Testis (tissue), 3 donors: ENCODE results near the gene BTG2. TPM values are rescaled to one million over a fixed set of nuclear protein-coding genes. Genes with fewer than 3 reads are reported as not detected.
A peak's percentile ranks its signal among the peaks of the same experiment; 100 is the strongest.

Experiments used
- DNase-seq: peaks from one replicate; pipeline ENCODE4 v3.0.0-alpha.2; 2019
- H3K27ac ChIP-seq, 2 donors: fragments of 200-600 bp; sonication (generic); one replicate each; pipeline ENCODE4 v1.5.1; 2019
- H3K27me3 ChIP-seq: fragments of 200-600 bp; sonication (generic); one replicate; pipeline ENCODE4 v1.5.1; 2019
- H3K36me3 ChIP-seq: fragments of 200-600 bp; sonication (generic); one replicate; pipeline ENCODE4 v1.5.1; 2017; ENCODE audit warnings: low read depth; ENCODE audit errors: missing control alignments
- H3K4me1 ChIP-seq: fragments of 200-600 bp; sonication (generic); one replicate; pipeline ENCODE4 v1.5.1; 2019
- H3K4me3 ChIP-seq, 2 donors: fragments of 200-600 bp; sonication (generic); one replicate each; pipeline ENCODE4 v1.5.1; 2017 to 2019
- H3K9me3 ChIP-seq: fragments of 200-600 bp; sonication (generic); one replicate; pipeline ENCODE4 v1.5.1; 2017
- CTCF ChIP-seq, 3 experiments: fragments of 450-650 bp in 2 of 3; fragments of 200-600 bp in 1 of 3; sonication (generic) in 1 of 3; IDR thresholded peaks; one replicate each; pipeline ENCODE4 v1.5.1; 2016 to 2019; ENCODE audit warnings: antibody characterized with exemption in 3 of 3, mild to moderate bottlenecking in 2 of 3, moderate library complexity in 1 of 3
- POLR2A ChIP-seq: fragments of 450-650 bp; IDR thresholded peaks from one replicate; pipeline ENCODE4 v1.6.1; 2017; ENCODE audit warnings: antibody characterized with exemption, mild to moderate bottlenecking, moderate library complexity
- WGBS, 2 donors: methylation state at CpG; one replicate each; pipeline ENCODE4 v1.1.5; 2018; 5-methylcytosine and 5-hydroxymethylcytosine counted together
- intact Hi-C: fragments of 100-400 bp; cut with DNase I; formaldehyde crosslinking; loops from one replicate; pipeline ENCODE4 v1.15.1; 2023; ENCODE audit warnings: low total_unique reads
- polyA plus RNA-seq: library from polyadenylated mRNA; stranded (reverse); fragments of 350-450 nt; fragmentation: Illumina TruSeq; extraction: RNeasy Lipid Tissue Mini Kit (QIAGEN cat#74804); gene quantifications from one replicate; pipeline ENCODE4 v1.2.3, GENCODE V29; 2014; ENCODE audit warnings: low read depth, low replicate concordance; ENCODE audit not compliant: insufficient read depth
- total RNA-seq, 2 donors: library from RNA; depleted of rRNA; stranded (reverse); fragments of >200 nt; gene quantifications; one replicate each; pipeline ENCODE4 v1.2.3, GENCODE V29; 2016

The BTG2 gene
- total and polyA plus RNA-seq, 3 donors from 2014 or later: 14.5 to 25.4 (median 23.8) TPM

GRCh38 chr1:203342192-203342940, 37.0 kb downstream of the BTG2 start:
- no peaks in the 10 kb centered on the region for H3K9me3 ChIP-seq
- intact Hi-C loops: loop anchor here (5.0 to 10.0 kb wide), 2 partner anchors 70 to 142 kb away; no protein-coding TSS in a partner anchor
- peak; percentile 70 for DNase-seq
- peaks cover 24% of the 10 kb centered on the region for H3K4me1 ChIP-seq
- no peak for TF ChIP-seq POLR2A
- TF ChIP-seq CTCF (IDR thresholded peaks at IDR 0.05): peak; percentile 65 to 76 (median 70)
- no peak overlapping the region for H3K27ac ChIP-seq
- WGBS, 2 donors: 67 to 80% methylated on average over 20 to 23 of the region's 23 CpGs
- no peaks in the 10 kb centered on the region for H3K27me3 ChIP-seq
- no peaks in the 10 kb centered on the region for H3K36me3 ChIP-seq
- no peak overlapping the region for H3K4me3 ChIP-seq

DNA sequence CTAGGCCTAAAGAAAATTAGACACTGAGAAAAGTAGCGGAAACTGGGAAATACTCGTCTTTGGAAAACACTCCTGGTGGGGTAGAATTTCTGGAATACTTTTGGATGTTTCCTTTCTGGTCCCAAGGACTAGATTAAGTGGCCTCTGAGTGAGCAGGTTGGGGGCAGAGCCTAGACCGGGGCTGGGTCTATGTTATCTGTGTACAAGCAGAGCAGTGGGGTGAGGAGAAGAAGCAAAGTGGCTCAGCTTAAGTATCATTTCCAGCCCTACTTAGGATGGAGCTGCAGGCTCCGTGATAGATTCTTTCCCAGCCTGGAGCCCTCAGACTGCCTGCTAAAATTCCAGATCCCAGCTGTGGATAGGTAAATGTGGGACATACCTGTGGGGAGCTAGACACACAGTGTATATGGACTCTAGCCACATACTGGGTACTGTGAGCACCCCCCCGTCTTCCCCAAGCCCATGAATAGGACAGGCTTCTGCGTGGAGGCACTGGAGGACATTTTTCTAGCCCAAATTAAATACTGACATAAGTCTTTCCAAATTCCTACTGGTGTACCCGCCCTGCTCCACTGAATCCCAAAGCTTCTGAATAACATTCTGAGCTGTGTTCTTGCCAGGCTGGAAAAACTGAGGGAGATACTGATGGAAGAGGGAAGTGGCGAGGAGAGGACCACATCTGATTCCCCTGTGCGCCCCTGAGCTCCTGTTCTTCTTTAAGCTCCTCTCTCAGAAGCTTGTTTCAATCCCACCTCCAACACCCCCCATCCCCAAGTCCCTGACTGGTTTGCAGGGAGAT, 38.8 kb downstream of the BTG2 start:
- DNase-seq: no peak
- Histone ChIP-seq H3K4me3 (no peak overlapping the region), H3K9me3 (no peaks in the 10 kb centered on the region), H3K27ac (no peak overlapping the region), H3K36me3 (no peaks in the 10 kb centered on the region), H3K4me1 (peaks cover 15% of the 10 kb centered on the region), H3K27me3 (no peaks in the 10 kb centered on the region)
- intact Hi-C loops: loop anchor here (5.0 to 10.0 kb wide), 2 partner anchors 72 to 141 kb away; no protein-coding TSS in a partner anchor
- TF ChIP-seq CTCF (IDR thresholded peaks at IDR 0.05): no peak
- TF ChIP-seq POLR2A: no peak
- WGBS, 2 donors: 79 to 82% methylated on average over 8 to 9 of the region's 9 CpGs

DNA sequence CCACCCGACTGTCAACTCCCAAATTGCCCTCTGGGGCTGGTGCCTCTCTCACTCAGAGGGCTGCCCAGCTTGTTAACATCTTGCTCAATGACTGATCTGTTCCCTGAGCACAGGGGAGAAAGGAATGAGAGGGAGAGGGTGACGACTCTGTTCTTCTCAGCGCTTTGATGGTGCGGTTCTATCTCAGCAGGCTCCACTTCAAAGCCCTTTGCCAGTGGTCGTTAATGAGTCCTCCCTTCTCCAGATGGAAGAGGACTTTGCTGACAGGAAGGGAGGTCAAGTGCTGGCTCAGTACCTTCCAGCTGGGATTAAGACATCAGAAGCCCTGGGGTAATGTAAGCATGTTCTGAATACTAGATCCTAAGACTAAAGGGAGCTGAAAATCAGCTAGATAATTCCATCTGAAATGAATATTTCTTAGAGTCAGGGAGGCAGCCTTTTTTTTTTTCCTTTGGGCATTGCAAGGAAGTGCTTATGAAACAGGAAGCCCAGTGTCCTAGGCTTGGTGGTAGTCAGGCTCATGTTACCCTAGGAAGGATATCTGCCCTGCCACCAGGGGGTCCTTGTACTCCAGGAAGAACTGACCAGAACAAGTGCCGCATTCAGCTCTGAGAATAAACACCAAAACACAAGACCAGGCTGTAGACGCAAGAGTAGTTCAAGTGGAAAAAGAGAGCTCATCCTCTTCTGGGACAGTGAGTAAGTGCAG, 40.9 kb downstream of the BTG2 start:
- intact Hi-C loops: loop anchor here (10.0 kb wide), 1 partner anchor 139 kb away; no protein-coding TSS in a partner anchor
- no peaks in the 10 kb centered on the region for H3K27me3 ChIP-seq
- DNase-seq: no peak
- H3K4me1 ChIP-seq: peaks cover 4% of the 10 kb centered on the region
- 75 to 80% methylated on average over 7 of the region's 7 CpGs for WGBS, 2 donors
- no peaks in the 10 kb centered on the region for H3K36me3 ChIP-seq
- no peak for TF ChIP-seq POLR2A
- no peak for TF ChIP-seq CTCF (IDR thresholded peaks at IDR 0.05)
- no peak overlapping the region for H3K27ac ChIP-seq
- H3K9me3 ChIP-seq: no peaks in the 10 kb centered on the region
- no peak overlapping the region for H3K4me3 ChIP-seq

DNA sequence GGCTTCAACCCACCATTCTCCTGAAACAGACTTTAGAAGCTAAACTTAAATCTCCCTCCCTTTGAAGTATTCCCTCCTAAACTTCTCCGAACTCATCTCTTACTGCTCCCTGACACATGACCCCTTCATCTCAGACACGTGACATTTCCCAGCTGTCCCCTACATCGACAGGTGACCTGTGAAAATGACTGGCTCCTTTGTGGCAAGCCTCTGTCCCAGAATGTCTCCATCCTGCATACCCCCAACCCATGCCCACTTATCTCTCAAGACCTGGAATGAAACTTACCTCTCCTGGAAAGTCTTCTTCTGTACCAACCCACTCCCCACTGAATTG, 41.4 kb downstream of the BTG2 start:
- WGBS, 2 donors: 95 to 96% methylated on average over 3 of the region's 3 CpGs
- Histone ChIP-seq H3K27me3 (no peaks in the 10 kb centered on the region), H3K4me1 (peaks cover 4% of the 10 kb centered on the region), H3K9me3 (no peaks in the 10 kb centered on the region), H3K27ac (no peak overlapping the region), H3K36me3 (no peaks in the 10 kb centered on the region), H3K4me3 (no peak overlapping the region)
- intact Hi-C loops: loop anchor here (10.0 kb wide), 1 partner anchor 138 kb away; no protein-coding TSS in a partner anchor
- TF ChIP-seq CTCF (IDR thresholded peaks at IDR 0.05) (no peak), POLR2A (no peak)
- no peak for DNase-seq
